GM12878 (cell line): ENCODE measurements around the gene LCLAT1. TPM values are rescaled to one million over a fixed set of nuclear protein-coding genes. Genes with fewer than 3 reads are reported as not detected.
"Not testable (repeated sequence)": the region's sequence is repeated elsewhere in the genome, so short reads cannot be mapped to it uniquely, and the experiment has no call there.

Experiments used
- ATAC-seq: fragments of 200-7000 bp; cut with Tn5 transposase; 3 replicates; pipeline ENCODE4 v1.9.1; 2020; ENCODE audit warnings: mild to moderate bottlenecking, moderate library complexity
- BruUV-seq: library from RNA; stranded (reverse); fragments of 400-500 nt; replicated peaks from 2 replicates; lab custom pipeline; 2021; lab: Mats Ljungman, UMichigan
- CTCF ChIA-PET: fragments of 300-600 bp; sonication (Branson Sonifier 250); formaldehyde crosslinking; extraction: SDS; loops from one replicate; lab custom pipeline; 2021; ENCODE audit warnings: inconsistent platforms; lab: Yijun Ruan, JAX
- POLR2A ChIA-PET: fragments of 350-600 bp; formaldehyde crosslinking; extraction: SDS; loops from one replicate; lab custom pipeline; 2021; ENCODE audit warnings: inconsistent platforms; lab: Charles Lee
- RAD21 ChIA-PET: fragments of 300-600 bp; sonication (Branson Sonifier 250); formaldehyde crosslinking; loops from one replicate; lab custom pipeline; 2023; ENCODE audit warnings: antibody characterized with exemption; ENCODE audit not compliant: unreplicated experiment; lab: Charles Lee
- SMC1A ChIA-PET: fragments of 300-600 bp; sonication (Branson Sonifier 250); formaldehyde crosslinking; loops from one replicate; lab custom pipeline; 2023; ENCODE audit not compliant: unreplicated experiment, uncharacterized antibody; lab: Charles Lee
- DNase-seq: peaks from one replicate; pipeline ENCODE4 v3.0.0-alpha.2; 2011; ENCODE audit warnings: low read depth, low spot score
- FAIRE-seq: peaks from 3 replicates; lab custom pipeline; 2011; peaks lifted over from hg19 to GRCh38; lab: Jason Lieb, UNC
- H2AFZ ChIP-seq: 2 replicates; pipeline ENCODE4 v1.6.0; 2011; ENCODE audit warnings: low read depth, low read length, control low read depth; ENCODE audit not compliant: control insufficient read depth
- H3K27ac ChIP-seq: 2 replicates; pipeline ENCODE4 v1.5.1; 2011; ENCODE audit warnings: control low read depth; ENCODE audit not compliant: control insufficient read depth, insufficient read depth
- H3K27me3 ChIP-seq, 2 experiments: replicated peaks in 1 of 2; 2 replicates each; pipeline versions ENCODE4 v1.6.0 to v1.6.1; 2011; ENCODE audit warnings: low read length in 1 of 2; ENCODE audit not compliant: control insufficient read depth in 2 of 2, insufficient read depth in 2 of 2
- H3K36me3 ChIP-seq, 2 experiments: 2 replicates each; pipeline ENCODE4 v1.5.1; 2011; ENCODE audit warnings: low read length in 1 of 2; ENCODE audit not compliant: control insufficient read depth in 2 of 2, insufficient read depth in 2 of 2
- H3K4me1 ChIP-seq: 2 replicates; pipeline ENCODE4 v1.6.1; 2011; ENCODE audit warnings: mild to moderate bottlenecking, low read length, moderate library complexity, mixed read lengths; ENCODE audit not compliant: control insufficient read depth, insufficient read depth
- H3K4me2 ChIP-seq: 2 replicates; pipeline ENCODE4 v1.6.0; 2011; ENCODE audit warnings: control low read depth; ENCODE audit not compliant: control insufficient read depth, insufficient read depth
- H3K4me3 ChIP-seq: fragments of 200-600 bp; sonication (generic); 2 replicates; pipeline ENCODE4 v1.5.1; 2016
- H3K79me2 ChIP-seq: 2 replicates; pipeline ENCODE4 v1.6.0; 2011; ENCODE audit warnings: low read length; ENCODE audit not compliant: control insufficient read depth, insufficient read depth
- H3K9ac ChIP-seq: 2 replicates; pipeline ENCODE4 v1.8.0; 2011; ENCODE audit warnings: low read length, control low read depth, mixed read lengths; ENCODE audit not compliant: control insufficient read depth, insufficient read depth
- H3K9me3 ChIP-seq: replicated peaks from 3 replicates; pipeline ENCODE4 v1.5.1; 2011; ENCODE audit warnings: mild to moderate bottlenecking, low read length; ENCODE audit not compliant: control insufficient read depth, insufficient read depth
- H4K20me1 ChIP-seq: 2 replicates; pipeline ENCODE4 v1.6.0; 2011; ENCODE audit not compliant: control insufficient read depth, insufficient read depth
- ASH2L ChIP-seq: fragments of 300-600, 200-600 bp; sonication (generic); IDR thresholded peaks from 2 replicates; pipeline ENCODE4 v1.6.1; 2017; ENCODE audit warnings: low read depth, mild to moderate bottlenecking, borderline replicate concordance
- WGBS: methylation state at CpG from one replicate; pipeline ENCODE4 v1.1.6; 2016; ENCODE audit warnings: low lambda C conversion rate; ENCODE audit not compliant: insufficient replicate concordance, insufficient coverage; ENCODE audit errors: missing lambda C conversion rate; 5-methylcytosine and 5-hydroxymethylcytosine counted together
- in situ Hi-C: fragments of 300-500 bp; cut with MboI; formaldehyde crosslinking; loops from 9 replicates; pipeline ENCODE4 v1.14.3; 2018; ENCODE audit warnings: mixed read lengths
- intact Hi-C: fragments of 100-400 bp; cut with micrococcal nuclease; formaldehyde crosslinking; loops from one replicate; pipeline ENCODE4 v1.14.2; 2022; ENCODE audit not compliant: unreplicated experiment
- polyA plus RNA-seq, 11 experiments: library from polyadenylated mRNA; depleted of rRNA in 4 of 11; unstranded in 6 of 11; stranded (reverse) in 5 of 11; fragments of >200 nt; fragmentation: Nextera tagmentation in 4 of 11; fragmentation: Illumina TruSeq in 1 of 11; extraction: Ambion mirVana in 4 of 11; extraction: Trizol in 1 of 11; gene quantifications; 1 replicate in 1 of 11; 2 replicates in 10 of 11; pipeline versions ENCODE4 v1.2.1 to v1.2.3, GENCODE V29; 2011 to 2016; ENCODE audit warnings: inconsistent platforms in 2 of 11, missing spikeins in 2 of 11, low read depth in 1 of 11
- total RNA-seq, 4 experiments: library from RNA; depleted of rRNA in 3 of 4; stranded (reverse); fragments of >200 nt in 3 of 4; fragmentation: Illumina TruSeq in 1 of 4; extraction: Trizol in 1 of 4; gene quantifications; 2 replicates each; pipeline versions ENCODE4 v1.2.1 to v1.2.3, GENCODE V29; 2013 to 2021

Gene LCLAT1
- total and polyA plus RNA-seq, 10 of the 15 experiments (the other 5 are each of a cell fraction or from before 2014, with no cell fraction given): 8.1 to 33.0 (median 15.9) TPM

DNA sequence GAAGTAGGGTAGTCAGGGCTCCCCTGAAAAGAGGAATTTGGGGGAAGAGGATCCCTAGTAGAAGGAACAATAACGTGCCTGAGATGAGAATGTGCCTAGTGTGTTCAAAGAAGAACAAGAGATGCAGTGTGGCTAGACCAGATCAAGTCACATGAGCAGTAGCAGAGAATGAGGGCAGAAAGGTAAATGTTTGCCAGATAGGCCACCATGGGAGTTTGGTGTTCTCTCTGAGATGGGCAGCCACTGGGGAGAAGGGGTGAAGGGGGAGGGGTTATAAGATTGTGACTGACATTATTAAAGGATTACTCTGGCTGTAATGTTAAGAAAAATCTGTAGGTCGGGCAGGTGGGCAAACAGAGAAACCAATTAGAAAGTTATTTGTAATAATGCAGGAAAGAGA is 166.0 kb downstream of the LCLAT1 start:
- Histone ChIP-seq H2AFZ (no peak overlapping the region), H3K4me3 (no peak overlapping the region), H3K4me2 (no peak overlapping the region), H4K20me1 (no peaks in the 10 kb centered on the region), H3K36me3 (no peaks in the 10 kb centered on the region; a peak in 1 of 4 replicates), H3K9ac (no peak overlapping the region), H3K27me3 (no peaks in the 10 kb centered on the region), H3K4me1 (peaks cover 9% of the 10 kb centered on the region), H3K27ac (no peak overlapping the region), H3K9me3 (no peaks in the 10 kb centered on the region), H3K79me2 (no peaks in the 10 kb centered on the region)
- 100% methylated on average over 2 of the region's 2 CpGs for WGBS
- POLR2A ChIA-PET: no interaction called here
- RAD21 ChIA-PET: no interaction called here
- DNase-seq (no peak), FAIRE-seq (no peak), ATAC-seq (no peak)
- CTCF ChIA-PET: no interaction called here
- in situ Hi-C loops (no loop called here), intact Hi-C loops (no loop called here)
- BruUV-seq: no TSS peak
- SMC1A ChIA-PET: interaction anchor here (1.9 to 2.9 kb wide), 2 partner anchors 10 to 12 kb away, joined by 8 to 17 read pairs; no protein-coding TSS in a partner anchor
- TF ChIP-seq ASH2L: no peak

DNA sequence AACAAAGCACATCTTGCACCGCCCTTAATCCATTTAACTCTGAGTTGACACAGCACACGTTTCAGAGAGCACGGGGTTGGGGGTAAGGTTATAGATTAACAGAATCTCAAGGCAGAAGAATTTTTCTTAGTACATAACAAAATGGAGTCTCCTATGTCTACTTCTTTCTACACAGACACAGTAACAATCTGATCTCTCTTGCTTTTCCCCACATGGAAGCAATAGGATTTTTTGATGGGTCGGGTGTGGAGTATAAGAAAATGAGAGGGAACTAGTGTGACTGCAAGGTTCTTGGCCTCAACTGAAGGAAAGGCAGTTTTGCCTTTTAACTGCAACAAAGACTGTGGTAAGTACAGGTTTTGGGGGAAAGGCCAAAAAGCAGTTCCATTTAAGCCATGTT is 167.2 kb downstream of the LCLAT1 start:
- POLR2A ChIA-PET, FAIRE-seq, H3K27ac ChIP-seq, H3K4me1 ChIP-seq, BruUV-seq, ATAC-seq, H3K9ac ChIP-seq, H2AFZ ChIP-seq, H3K4me2 ChIP-seq, DNase-seq, H3K27me3 ChIP-seq, H3K36me3 ChIP-seq, intact Hi-C loops, H3K9me3 ChIP-seq, H3K79me2 ChIP-seq, H3K4me3 ChIP-seq, H4K20me1 ChIP-seq, RAD21 ChIA-PET, in situ Hi-C loops: not testable (repeated sequence)
- 94% methylated on average over 1 of the region's 4 CpGs for WGBS
- ChIA-PET SMC1A (interaction anchor here (1.0 to 1.1 kb wide), 2 partner anchors 10 to 14 kb away, joined by 3 to 4 read pairs; no protein-coding TSS in a partner anchor), CTCF (interaction anchor here (0.7 to 1.2 kb wide), 2 partner anchors 9 to 32 kb away, joined by 3 read pairs; no protein-coding TSS in a partner anchor)
